Endodermal cell (in vitro differentiated cells): ENCODE data around the gene USP25. TPM values are rescaled to one million over a fixed set of nuclear protein-coding genes. Genes with fewer than 3 reads are reported as not detected.

Experiments used
- DNase-seq: peaks from one replicate; pipeline ENCODE4 v3.0.0-alpha.2; 2017
- H3K27ac ChIP-seq: 2 replicates; pipeline ENCODE4 v1.5.1; 2013; ENCODE audit warnings: mild to moderate bottlenecking, low read depth, low read length, moderate library complexity
- H3K27me3 ChIP-seq: 2 replicates; pipeline ENCODE4 v1.6.1; 2013; ENCODE audit warnings: mild to moderate bottlenecking, low read length, moderate library complexity; ENCODE audit not compliant: insufficient read depth, control insufficient read depth, poor library complexity, severe bottlenecking
- H3K36me3 ChIP-seq: 2 replicates; pipeline ENCODE4 v1.7.0; 2013; ENCODE audit warnings: mild to moderate bottlenecking, low read length, moderate library complexity; ENCODE audit not compliant: control insufficient read depth, insufficient read depth
- H3K4me1 ChIP-seq: one replicate; pipeline ENCODE4 v1.7.0; 2013; ENCODE audit warnings: low read length; ENCODE audit not compliant: control insufficient read depth, insufficient read depth
- H3K4me3 ChIP-seq: 2 replicates; pipeline ENCODE4 v1.5.1; 2013; ENCODE audit warnings: mild to moderate bottlenecking, low read length, moderate library complexity
- H3K9ac ChIP-seq: 2 replicates; pipeline ENCODE4 v1.6.1; 2013; ENCODE audit warnings: mild to moderate bottlenecking, low read length, moderate library complexity; ENCODE audit not compliant: poor library complexity, severe bottlenecking; ENCODE audit errors: extremely low read depth
- H3K9me3 ChIP-seq: 2 replicates; pipeline ENCODE4 v1.6.1; 2013; ENCODE audit warnings: mild to moderate bottlenecking, low read length, moderate library complexity; ENCODE audit not compliant: control insufficient read depth
- H3K27ac Mint-ChIP-seq: 2 replicates; pipeline ENCODE4 v1.8.0; 2020; ENCODE audit warnings: mixed read lengths
- H3K27me3 Mint-ChIP-seq: 2 replicates; pipeline ENCODE4 v1.8.0; 2021; ENCODE audit warnings: mild to moderate bottlenecking, mixed read lengths; ENCODE audit not compliant: insufficient read depth
- H3K36me3 Mint-ChIP-seq: 2 replicates; pipeline ENCODE4 v1.8.0; 2020; ENCODE audit warnings: low read depth, mixed read lengths
- H3K4me1 Mint-ChIP-seq: 2 replicates; pipeline ENCODE4 v1.8.0; 2020; ENCODE audit warnings: mixed read lengths
- H3K4me3 Mint-ChIP-seq: 2 replicates; pipeline ENCODE4 v1.8.0; 2020; ENCODE audit warnings: mild to moderate bottlenecking, moderate library complexity, mixed read lengths
- H3K9me3 Mint-ChIP-seq: 2 replicates; pipeline ENCODE4 v1.8.0; 2020; ENCODE audit warnings: mild to moderate bottlenecking, mixed read lengths
- WGBS, 2 experiments: methylation state at CpG; one replicate each; pipeline versions ENCODE4 v1.1.5 to v1.1.7; 2013; ENCODE audit warnings: missing lambda C conversion rate in 2 of 2, mixed read lengths in 1 of 2; ENCODE audit not compliant: insufficient coverage in 1 of 2, insufficient read length in 1 of 2; 5-methylcytosine and 5-hydroxymethylcytosine counted together
- total RNA-seq, 2 donors: library from RNA; stranded (reverse); fragmentation: NEBNext Ultra II Directional in 1 of 2; extraction: Animal tissue kit (Norgen Biotek cat#: 25700) in 1 of 2; gene quantifications; 2 replicates in 1 of 2; 3 replicates in 1 of 2; pipeline ENCODE4 v1.2.1, GENCODE V29; 2021
- TF ChIP-seq, protein P1 (sequence below): fragments of 200-600 bp; sonication (generic); conservative IDR thresholded peaks from 2 replicates; pipeline ENCODE4 v1.5.0; 2021; ENCODE audit warnings: antibody characterized with exemption, mild to moderate bottlenecking

The USP25 gene
- total RNA-seq, 2 donors from 2014 or later: 31.4 to 34.9 TPM

DNA sequence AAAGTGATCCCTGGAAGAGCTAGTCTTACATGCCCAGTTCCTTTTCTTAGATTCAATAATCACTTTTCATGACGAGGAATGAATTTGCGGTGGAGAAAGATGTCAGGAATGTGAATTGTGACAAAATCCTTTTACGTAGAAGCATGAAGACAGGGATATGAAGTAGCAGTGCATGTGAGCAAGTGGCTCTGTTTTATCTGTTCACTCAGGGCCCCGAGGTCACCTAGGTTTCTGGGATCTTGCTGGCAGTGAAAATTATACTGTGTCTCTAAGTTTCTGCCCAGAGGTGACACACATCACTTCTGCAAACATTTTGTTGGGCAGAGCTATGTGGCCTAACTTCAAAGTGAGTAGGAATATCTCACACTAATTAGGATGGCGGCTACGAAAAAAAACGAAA is 79.3 kb downstream of the USP25 start:
- Mint-ChIP-seq H3K4me3 (no peak overlapping the region), H3K9me3 (peaks cover 14% of the 10 kb centered on the region), H3K27ac (no peak overlapping the region), H3K27me3 (no peaks in the 10 kb centered on the region), H3K36me3 (peaks cover 35% of the 10 kb centered on the region), H3K4me1 (no peaks in the 10 kb centered on the region)
- DNase-seq: no peak
- H3K4me3 ChIP-seq: no peak overlapping the region
- no peaks in the 10 kb centered on the region for H3K27me3 ChIP-seq
- no peak overlapping the region for H3K9ac ChIP-seq
- H3K4me1 ChIP-seq: no peaks in the 10 kb centered on the region
- H3K9me3 ChIP-seq: peaks cover 16% of the 10 kb centered on the region
- H3K27ac ChIP-seq: no peak overlapping the region
- peaks cover 24% of the 10 kb centered on the region for H3K36me3 ChIP-seq
- WGBS, 2 experiments: 93 to 97% methylated on average over 3 to 4 of the region's 7 CpGs
- TF ChIP-seq, protein P1, sequence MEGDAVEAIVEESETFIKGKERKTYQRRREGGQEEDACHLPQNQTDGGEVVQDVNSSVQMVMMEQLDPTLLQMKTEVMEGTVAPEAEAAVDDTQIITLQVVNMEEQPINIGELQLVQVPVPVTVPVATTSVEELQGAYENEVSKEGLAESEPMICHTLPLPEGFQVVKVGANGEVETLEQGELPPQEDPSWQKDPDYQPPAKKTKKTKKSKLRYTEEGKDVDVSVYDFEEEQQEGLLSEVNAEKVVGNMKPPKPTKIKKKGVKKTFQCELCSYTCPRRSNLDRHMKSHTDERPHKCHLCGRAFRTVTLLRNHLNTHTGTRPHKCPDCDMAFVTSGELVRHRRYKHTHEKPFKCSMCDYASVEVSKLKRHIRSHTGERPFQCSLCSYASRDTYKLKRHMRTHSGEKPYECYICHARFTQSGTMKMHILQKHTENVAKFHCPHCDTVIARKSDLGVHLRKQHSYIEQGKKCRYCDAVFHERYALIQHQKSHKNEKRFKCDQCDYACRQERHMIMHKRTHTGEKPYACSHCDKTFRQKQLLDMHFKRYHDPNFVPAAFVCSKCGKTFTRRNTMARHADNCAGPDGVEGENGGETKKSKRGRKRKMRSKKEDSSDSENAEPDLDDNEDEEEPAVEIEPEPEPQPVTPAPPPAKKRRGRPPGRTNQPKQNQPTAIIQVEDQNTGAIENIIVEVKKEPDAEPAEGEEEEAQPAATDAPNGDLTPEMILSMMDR: no peak

DNA sequence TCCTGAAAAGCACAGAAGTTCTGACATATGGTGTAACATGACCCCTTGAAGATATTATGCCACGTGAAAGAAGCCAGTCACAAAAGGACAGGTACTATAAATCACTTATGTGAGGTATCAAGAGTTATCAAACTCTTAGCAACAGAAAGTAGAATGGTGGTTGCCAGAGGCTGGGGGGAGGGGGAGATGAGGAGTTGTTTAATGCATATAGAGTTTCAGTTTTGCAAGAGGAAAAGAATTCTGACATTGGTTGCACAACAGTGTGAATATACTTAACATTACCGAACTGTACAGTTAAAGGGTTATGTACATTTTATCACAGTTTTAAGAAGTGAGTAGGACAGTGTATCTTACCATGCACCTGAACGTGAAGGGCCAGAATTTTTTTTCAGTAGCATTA is 80.0 kb downstream of the USP25 start:
- no peak for DNase-seq
- Mint-ChIP-seq H3K36me3 (peaks cover 43% of the 10 kb centered on the region), H3K9me3 (peaks cover 22% of the 10 kb centered on the region), H3K27ac (no peak overlapping the region), H3K4me1 (no peaks in the 10 kb centered on the region), H3K4me3 (no peak overlapping the region), H3K27me3 (no peaks in the 10 kb centered on the region)
- peaks cover 20% of the 10 kb centered on the region for H3K9me3 ChIP-seq
- H3K9ac ChIP-seq: no peak overlapping the region
- no peaks in the 10 kb centered on the region for H3K27me3 ChIP-seq
- peaks cover 28% of the 10 kb centered on the region for H3K36me3 ChIP-seq
- WGBS, 2 experiments: 91 to 100% methylated on average over 1 to 3 of the region's 3 CpGs
- H3K4me3 ChIP-seq: no peak overlapping the region
- no peaks in the 10 kb centered on the region for H3K4me1 ChIP-seq
- no peak overlapping the region for H3K27ac ChIP-seq
- TF ChIP-seq, protein P1: no peak

DNA sequence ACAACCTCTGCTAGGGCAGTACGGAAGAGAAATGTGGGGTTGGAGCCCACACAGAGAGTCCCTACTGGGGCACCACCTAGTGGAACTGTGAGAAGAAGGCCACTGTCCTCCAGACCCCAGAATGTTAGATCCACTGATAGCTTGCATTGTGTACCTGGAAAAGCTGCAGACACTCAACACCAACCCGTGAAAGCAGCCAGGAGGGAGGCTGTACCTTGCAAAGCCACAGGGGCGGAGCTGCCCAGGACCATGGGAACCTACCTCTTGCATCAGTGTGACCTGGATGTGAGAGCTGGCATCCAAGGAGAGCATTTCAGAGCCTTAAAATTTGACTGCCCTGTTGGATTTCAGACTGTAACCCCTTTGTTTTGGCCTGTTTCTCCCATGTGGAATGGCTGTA is 85.5 kb downstream of the USP25 start:
- Histone ChIP-seq H3K36me3 (peaks cover 58% of the 10 kb centered on the region), H3K4me3 (no peak overlapping the region), H3K9me3 (peaks cover 39% of the 10 kb centered on the region), H3K9ac (no peak overlapping the region), H3K27me3 (no peaks in the 10 kb centered on the region), H3K27ac (no peak overlapping the region), H3K4me1 (no peaks in the 10 kb centered on the region)
- H3K9me3 Mint-ChIP-seq: peaks cover 38% of the 10 kb centered on the region
- H3K36me3 Mint-ChIP-seq: peaks cover 73% of the 10 kb centered on the region
- WGBS, 2 experiments: 92 to 96% methylated on average over 3 of the region's 3 CpGs
- TF ChIP-seq, protein P1: no peak
- no peak overlapping the region for H3K4me3 Mint-ChIP-seq
- H3K4me1 Mint-ChIP-seq: no peaks in the 10 kb centered on the region
- no peak overlapping the region for H3K27ac Mint-ChIP-seq
- no peaks in the 10 kb centered on the region for H3K27me3 Mint-ChIP-seq
- no peak for DNase-seq
